Astrocyte (in vitro differentiated cells and primary cell): ENCODE data around the gene RNF7. TPM values are rescaled to one million over a fixed set of nuclear protein-coding genes. Genes with fewer than 3 reads are reported as not detected.

Experiments used
- DNase-seq: peaks from one replicate; pipeline ENCODE4 v3.0.0-alpha.2; 2010; ENCODE audit warnings: low read depth
- FAIRE-seq: peaks from 2 replicates; lab custom pipeline; 2011; peaks lifted over from hg19 to GRCh38; lab: Jason Lieb, UNC
- H2AFZ ChIP-seq: 2 replicates; pipeline ENCODE4 v1.6.0; 2012; ENCODE audit warnings: low read depth, low read length, inconsistent platforms
- H3K27ac ChIP-seq: 2 replicates; pipeline ENCODE4 v1.5.1; 2011; ENCODE audit warnings: low read depth, low read length, inconsistent platforms
- H3K27me3 ChIP-seq: 2 replicates; pipeline ENCODE4 v1.6.0; 2011; ENCODE audit warnings: low read length, inconsistent platforms; ENCODE audit not compliant: insufficient read depth
- H3K36me3 ChIP-seq: 2 replicates; pipeline ENCODE4 v1.5.1; 2011; ENCODE audit warnings: low read length, inconsistent platforms; ENCODE audit not compliant: insufficient read depth
- H3K4me1 ChIP-seq: 2 replicates; pipeline ENCODE4 v1.5.1; 2011; ENCODE audit warnings: low read length, inconsistent platforms; ENCODE audit not compliant: insufficient read depth
- H3K4me2 ChIP-seq: 2 replicates; pipeline ENCODE4 v1.6.0; 2012; ENCODE audit warnings: low read length, inconsistent platforms
- H3K4me3 ChIP-seq: 2 replicates; pipeline ENCODE4 v1.5.1; 2011; ENCODE audit warnings: low read depth, mild to moderate bottlenecking, low read length, inconsistent platforms; ENCODE audit not compliant: insufficient read depth
- H3K79me2 ChIP-seq: 2 replicates; pipeline ENCODE4 v1.6.0; 2012; ENCODE audit warnings: mild to moderate bottlenecking, low read length, inconsistent platforms; ENCODE audit not compliant: insufficient read depth
- H3K9ac ChIP-seq: 2 replicates; pipeline ENCODE4 v1.6.0; 2012; ENCODE audit warnings: mild to moderate bottlenecking, low read length, inconsistent platforms
- H3K9me3 ChIP-seq: 2 replicates; pipeline ENCODE4 v1.5.1; 2012; ENCODE audit warnings: low read depth, mild to moderate bottlenecking, low read length, inconsistent platforms; ENCODE audit not compliant: insufficient read depth
- H4K20me1 ChIP-seq: 2 replicates; pipeline ENCODE4 v1.6.0; 2012; ENCODE audit warnings: low read length, inconsistent platforms; ENCODE audit not compliant: insufficient read depth
- H3K27ac Mint-ChIP-seq: one replicate; pipeline ENCODE4 v1.8.0; 2021; ENCODE audit warnings: mild to moderate bottlenecking, mixed read lengths; ENCODE audit not compliant: unreplicated experiment
- H3K27me3 Mint-ChIP-seq: one replicate; pipeline ENCODE4 v1.8.0; 2021; ENCODE audit warnings: low read depth, mixed read lengths; ENCODE audit not compliant: unreplicated experiment
- H3K36me3 Mint-ChIP-seq: one replicate; pipeline ENCODE4 v1.8.0; 2021; ENCODE audit warnings: low read depth, mixed read lengths; ENCODE audit not compliant: unreplicated experiment
- H3K4me1 Mint-ChIP-seq: one replicate; pipeline ENCODE4 v1.8.0; 2021; ENCODE audit warnings: low read depth, mixed read lengths; ENCODE audit not compliant: unreplicated experiment
- H3K4me3 Mint-ChIP-seq: one replicate; pipeline ENCODE4 v1.8.0; 2021; ENCODE audit warnings: mild to moderate bottlenecking, moderate library complexity, mixed read lengths; ENCODE audit not compliant: unreplicated experiment
- H3K9me3 Mint-ChIP-seq: one replicate; pipeline ENCODE4 v1.8.0; 2021; ENCODE audit warnings: mild to moderate bottlenecking, mixed read lengths; ENCODE audit not compliant: unreplicated experiment
- CTCF ChIP-seq: IDR thresholded peaks from 2 replicates; pipeline ENCODE4 v1.5.1; 2011; ENCODE audit warnings: low read depth, mild to moderate bottlenecking, inconsistent platforms, low read length, moderate library complexity; ENCODE audit not compliant: insufficient read depth
- EZH2 ChIP-seq: IDR thresholded peaks from 2 replicates; pipeline ENCODE4 v1.6.1; 2012; ENCODE audit warnings: mild to moderate bottlenecking, low read length, inconsistent platforms; ENCODE audit not compliant: insufficient read depth
- total RNA-seq: library from RNA; stranded (reverse); gene quantifications from 2 replicates; pipeline ENCODE4 v1.2.1, GENCODE V29; 2021

The RNF7 gene
- total RNA-seq, 1 donor from 2014 or later = 168 TPM

- Histone ChIP-seq H3K4me3 (no peak overlapping the region), H3K9me3 (no peaks in the 10 kb centered on the region), H3K4me1 (no peaks in the 10 kb centered on the region), H4K20me1 (no peaks in the 10 kb centered on the region), H3K4me2 (no peak overlapping the region), H3K9ac (no peak overlapping the region), H3K27ac (no peak overlapping the region), H3K79me2 (no peaks in the 10 kb centered on the region), H3K36me3 (no peaks in the 10 kb centered on the region), H2AFZ (peak overlapping the region; percentile 41), H3K27me3 (no peaks in the 10 kb centered on the region)
- TF ChIP-seq CTCF = no peak
- no peak for TF ChIP-seq EZH2
- no peak overlapping the region for H3K27ac Mint-ChIP-seq
- no peak overlapping the region for H3K4me3 Mint-ChIP-seq
- no peaks in the 10 kb centered on the region for H3K4me1 Mint-ChIP-seq
- DNase-seq = no peak
- no peak for FAIRE-seq
- H3K36me3 Mint-ChIP-seq = no peaks in the 10 kb centered on the region
- peaks cover 4% of the 10 kb centered on the region for H3K27me3 Mint-ChIP-seq
- H3K9me3 Mint-ChIP-seq = no peaks in the 10 kb centered on the region
These were observed 38.8 kb downstream of the RNF7 start for GRCh38 chr3:141776885-141777284.

GRCh38 chr3:141777957-141778813 lies 40.1 kb downstream of the RNF7 start:
- H3K9me3 ChIP-seq = no peaks in the 10 kb centered on the region
- no peaks in the 10 kb centered on the region for H3K4me1 Mint-ChIP-seq
- no peak overlapping the region for H2AFZ ChIP-seq
- no peaks in the 10 kb centered on the region for H3K4me1 ChIP-seq
- TF ChIP-seq EZH2 (no peak), CTCF (no peak)
- no peak overlapping the region for H3K4me3 Mint-ChIP-seq
- DNase-seq = no peak
- H3K27me3 ChIP-seq = no peaks in the 10 kb centered on the region
- H4K20me1 ChIP-seq = no peaks in the 10 kb centered on the region
- H3K36me3 Mint-ChIP-seq = no peaks in the 10 kb centered on the region
- H3K79me2 ChIP-seq = no peaks in the 10 kb centered on the region
- peaks cover 4% of the 10 kb centered on the region for H3K27me3 Mint-ChIP-seq
- no peaks in the 10 kb centered on the region for H3K9me3 Mint-ChIP-seq
- no peak overlapping the region for H3K4me3 ChIP-seq
- H3K27ac Mint-ChIP-seq = no peak overlapping the region
- no peak overlapping the region for H3K4me2 ChIP-seq
- no peak for FAIRE-seq
- no peak overlapping the region for H3K9ac ChIP-seq
- H3K27ac ChIP-seq = no peak overlapping the region
- H3K36me3 ChIP-seq = no peaks in the 10 kb centered on the region

GRCh38 chr3:141779667-141780066 lies 41.6 kb downstream of the RNF7 start:
- H3K4me1 Mint-ChIP-seq = no peaks in the 10 kb centered on the region
- H3K27ac ChIP-seq = no peak overlapping the region
- no peaks in the 10 kb centered on the region for H3K36me3 Mint-ChIP-seq
- no peak overlapping the region for H3K4me2 ChIP-seq
- H3K27me3 ChIP-seq = no peaks in the 10 kb centered on the region
- H3K79me2 ChIP-seq = no peaks in the 10 kb centered on the region
- no peak overlapping the region for H3K4me3 Mint-ChIP-seq
- no peaks in the 10 kb centered on the region for H3K9me3 Mint-ChIP-seq
- TF ChIP-seq EZH2 (no peak), CTCF (no peak)
- no peak overlapping the region for H3K4me3 ChIP-seq
- DNase-seq (no peak), FAIRE-seq (no peak)
- H3K27me3 Mint-ChIP-seq = peaks cover 8% of the 10 kb centered on the region
- no peaks in the 10 kb centered on the region for H3K36me3 ChIP-seq
- no peak overlapping the region for H2AFZ ChIP-seq
- no peak overlapping the region for H3K27ac Mint-ChIP-seq
- no peak overlapping the region for H3K9ac ChIP-seq
- no peaks in the 10 kb centered on the region for H3K4me1 ChIP-seq
- H3K9me3 ChIP-seq = no peaks in the 10 kb centered on the region
- H4K20me1 ChIP-seq = no peaks in the 10 kb centered on the region
